ENCODE results near the gene SERPINI1.

DNA sequence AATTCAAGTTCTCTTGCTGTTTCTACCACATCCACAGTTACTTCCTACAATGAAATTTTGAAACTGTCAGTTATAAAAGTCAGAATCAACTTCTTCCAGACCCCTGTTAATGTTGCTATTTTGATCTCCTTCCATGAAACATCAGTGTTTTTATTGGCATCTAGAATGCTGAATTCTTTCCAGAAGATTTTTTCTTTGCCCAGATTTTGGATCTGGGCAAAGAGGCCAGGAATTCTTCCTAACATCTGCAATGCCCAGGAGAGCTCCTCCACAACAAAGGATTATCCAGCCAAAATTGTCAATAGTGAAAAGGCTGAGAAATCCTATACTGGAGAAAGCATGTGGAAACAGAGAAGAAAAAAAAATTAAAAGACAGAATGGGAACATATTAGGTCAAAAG, 75.5 kb downstream of the SERPINI1 start:
- TF ChIP-seq, protein P1, sequence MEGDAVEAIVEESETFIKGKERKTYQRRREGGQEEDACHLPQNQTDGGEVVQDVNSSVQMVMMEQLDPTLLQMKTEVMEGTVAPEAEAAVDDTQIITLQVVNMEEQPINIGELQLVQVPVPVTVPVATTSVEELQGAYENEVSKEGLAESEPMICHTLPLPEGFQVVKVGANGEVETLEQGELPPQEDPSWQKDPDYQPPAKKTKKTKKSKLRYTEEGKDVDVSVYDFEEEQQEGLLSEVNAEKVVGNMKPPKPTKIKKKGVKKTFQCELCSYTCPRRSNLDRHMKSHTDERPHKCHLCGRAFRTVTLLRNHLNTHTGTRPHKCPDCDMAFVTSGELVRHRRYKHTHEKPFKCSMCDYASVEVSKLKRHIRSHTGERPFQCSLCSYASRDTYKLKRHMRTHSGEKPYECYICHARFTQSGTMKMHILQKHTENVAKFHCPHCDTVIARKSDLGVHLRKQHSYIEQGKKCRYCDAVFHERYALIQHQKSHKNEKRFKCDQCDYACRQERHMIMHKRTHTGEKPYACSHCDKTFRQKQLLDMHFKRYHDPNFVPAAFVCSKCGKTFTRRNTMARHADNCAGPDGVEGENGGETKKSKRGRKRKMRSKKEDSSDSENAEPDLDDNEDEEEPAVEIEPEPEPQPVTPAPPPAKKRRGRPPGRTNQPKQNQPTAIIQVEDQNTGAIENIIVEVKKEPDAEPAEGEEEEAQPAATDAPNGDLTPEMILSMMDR (IDR thresholded peaks at IDR 0.05 in 4 of 5, conservative IDR thresholded peaks at IDR 0.05 in 1 of 5), result no peak
- TF ChIP-seq POLR2A (IDR thresholded peaks at IDR 0.05), result no peak

Measured in gastrocnemius medialis (tissue), 4 donors.